GM19239 (cell line): Measurements from ENCODE around the gene RER1.
A peak's percentile ranks its signal among the peaks of the same experiment; 100 is the strongest.

Experiments
- DNase-seq: peaks from one replicate; pipeline ENCODE4 v3.0.0; 2011; ENCODE audit warnings: low spot score; ENCODE audit not compliant: insufficient read length
- FAIRE-seq: peaks from 2 replicates; lab custom pipeline; 2011; peaks lifted over from hg19 to GRCh38; lab: Jason Lieb, UNC

Gene RER1, protein sequence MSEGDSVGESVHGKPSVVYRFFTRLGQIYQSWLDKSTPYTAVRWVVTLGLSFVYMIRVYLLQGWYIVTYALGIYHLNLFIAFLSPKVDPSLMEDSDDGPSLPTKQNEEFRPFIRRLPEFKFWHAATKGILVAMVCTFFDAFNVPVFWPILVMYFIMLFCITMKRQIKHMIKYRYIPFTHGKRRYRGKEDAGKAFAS

DNA sequence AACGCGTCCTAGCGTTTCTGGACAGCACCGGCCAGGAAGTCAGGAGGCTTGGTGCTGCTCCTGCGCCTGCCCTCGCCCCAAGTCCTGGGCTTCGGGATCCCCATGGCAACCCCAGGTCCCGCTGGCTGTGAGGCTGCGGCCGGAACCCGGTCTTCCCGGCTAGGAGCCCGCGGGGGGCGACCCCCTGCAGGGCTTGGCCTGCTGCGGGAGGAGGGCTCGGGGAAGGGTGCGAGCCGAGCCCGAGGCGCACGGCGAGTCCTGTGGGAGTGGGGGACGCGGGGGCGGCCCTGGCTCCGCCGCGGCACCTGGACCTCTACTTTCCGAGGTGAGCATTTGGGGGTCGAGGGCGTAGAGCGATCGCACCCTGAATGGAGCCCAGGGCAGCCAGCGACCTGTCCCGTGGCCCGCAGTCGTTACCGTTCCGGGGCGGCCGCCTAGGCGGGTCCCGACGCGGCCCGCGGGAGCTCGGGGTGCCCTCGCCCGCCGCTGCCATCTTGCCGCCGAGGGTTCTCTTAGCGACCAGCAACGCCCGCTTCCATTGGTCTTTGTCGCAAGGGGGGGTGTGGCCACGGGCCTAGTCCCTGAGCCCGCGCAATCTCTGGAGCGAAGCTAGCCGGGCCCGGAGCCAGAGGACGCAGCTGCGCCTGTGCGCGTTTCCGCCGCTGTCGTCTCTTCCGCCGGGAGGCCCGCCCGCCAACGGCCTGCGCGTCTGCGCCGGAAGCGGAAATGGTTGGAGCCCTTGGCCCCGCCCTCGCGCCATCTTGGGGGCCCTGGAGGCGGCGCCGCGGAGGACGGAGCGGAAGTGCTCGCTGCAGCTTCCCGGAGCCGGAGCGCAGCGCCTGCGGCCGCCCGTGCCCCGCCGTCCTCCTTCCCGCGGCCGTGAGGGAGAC, at the start of gene RER1, which contains the start of gene MORN1:
TSS of gene RER1 (plus strand) at position 801 of the 890 bp plus-strand sequence. CDS start 3,950 bp downstream, outside the sequence.
TSS of gene MORN1 (minus strand) at position 514 of the 890 bp plus-strand sequence. CDS start at position 493, 21 bp downstream.
- peak; percentile 99 for DNase-seq
- FAIRE-seq = peak; percentile 99

DNA sequence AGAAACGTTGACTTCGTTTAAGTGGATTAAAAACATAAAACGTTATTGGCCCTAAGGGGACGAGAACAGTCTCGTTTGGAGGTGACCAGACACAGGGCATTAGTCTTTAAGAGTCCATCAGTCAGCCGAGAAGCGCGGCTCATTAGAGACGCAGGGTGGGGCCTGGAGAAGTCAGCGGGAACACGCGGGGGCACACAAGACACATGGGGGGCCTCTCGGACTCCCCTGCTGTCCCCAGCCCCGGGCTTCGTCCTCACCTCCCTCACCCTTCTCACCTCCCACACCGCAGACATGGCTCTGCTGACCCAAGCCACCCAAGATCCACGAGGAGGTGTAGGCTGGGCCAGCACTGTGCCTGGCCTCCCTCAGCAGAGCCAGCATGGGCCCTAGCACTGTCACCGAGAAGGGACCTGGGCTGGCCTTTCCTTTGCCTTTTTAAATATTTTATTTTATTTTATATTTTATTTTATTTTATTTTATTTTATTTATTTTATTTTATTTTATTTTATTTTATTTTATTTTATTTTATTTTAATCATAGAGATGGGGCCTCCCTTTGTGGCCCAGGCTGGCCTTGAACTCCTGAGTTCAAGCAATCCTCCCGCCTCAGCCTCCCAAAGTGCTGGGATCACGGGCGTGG, 49.1 kb upstream of the RER1 start:
- no peak for DNase-seq
- no peak for FAIRE-seq

DNA sequence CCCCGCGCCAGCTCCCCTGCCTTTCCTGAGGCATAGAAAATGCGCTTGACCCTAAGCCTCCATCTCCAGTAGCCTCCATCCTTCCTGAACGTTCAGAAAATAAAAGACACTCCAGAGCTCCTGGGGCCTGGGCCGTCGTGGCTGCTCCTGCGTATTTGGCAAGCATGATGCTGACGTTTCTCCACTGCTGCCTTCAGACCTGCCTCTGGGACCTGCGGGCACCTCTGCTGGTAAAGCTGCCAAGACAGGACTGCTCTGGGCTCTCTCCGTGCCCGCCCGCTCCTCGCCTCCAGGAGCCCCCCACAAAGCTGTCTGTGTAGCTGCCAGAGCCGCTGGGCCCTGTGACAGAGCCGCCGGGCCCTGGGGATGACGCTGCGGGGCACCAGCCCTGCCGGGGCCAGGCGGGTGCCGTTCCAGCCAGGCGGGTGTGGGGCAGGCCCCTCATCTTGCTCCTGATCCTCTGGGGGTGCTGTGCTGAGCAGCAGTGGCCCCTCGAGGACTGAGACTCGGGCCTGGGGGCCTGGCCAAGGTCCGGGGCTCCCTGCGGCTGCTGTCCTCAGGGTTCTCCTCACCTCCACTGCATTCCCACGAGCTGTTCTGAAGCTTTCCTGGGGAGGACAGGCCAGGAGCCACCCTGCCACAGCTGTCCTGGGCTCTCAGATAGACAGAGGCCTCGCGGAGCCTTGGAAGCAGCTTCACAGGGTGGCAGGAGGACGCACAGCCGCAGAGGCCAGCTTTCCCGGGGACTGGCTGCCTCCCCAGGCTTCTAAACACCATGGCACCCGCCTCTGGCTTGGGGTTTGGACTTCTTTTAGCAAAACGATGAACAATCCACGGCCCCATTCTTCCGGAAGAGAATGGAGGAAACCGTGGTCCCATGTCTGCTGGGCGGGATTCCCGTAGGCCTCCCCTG, 48.4 kb upstream of the RER1 start:
- FAIRE-seq = no peak
- no peak for DNase-seq

DNA sequence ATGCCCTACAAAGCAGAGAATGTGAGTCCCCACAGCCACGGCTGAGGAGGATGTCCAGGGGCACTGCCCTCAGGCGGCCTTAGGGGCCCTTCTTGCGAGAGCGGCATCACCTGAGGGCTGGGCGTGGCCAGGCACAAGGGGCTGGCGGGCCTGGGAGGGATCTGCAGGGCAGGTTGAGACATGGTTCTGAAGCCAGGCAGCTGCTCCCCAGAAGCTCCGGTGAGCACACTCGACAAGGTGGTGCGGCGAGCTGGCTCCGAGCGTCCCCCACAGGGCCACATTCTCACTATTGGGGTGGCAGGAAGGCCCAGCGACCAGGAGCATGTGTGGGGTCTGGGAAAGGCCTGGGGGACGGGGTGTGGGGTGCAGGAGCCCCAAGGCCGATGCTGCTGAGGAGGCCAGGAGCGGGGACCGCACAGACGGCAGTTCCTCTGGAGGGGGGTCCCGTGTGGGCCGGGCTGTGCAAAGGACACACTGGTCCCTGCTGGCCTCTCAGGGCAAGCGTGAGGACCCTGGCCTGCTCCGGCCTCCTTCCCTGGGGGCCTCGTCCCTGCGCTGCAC, 47.4 kb upstream of the RER1 start:
- FAIRE-seq = no peak
- no peak for DNase-seq

DNA sequence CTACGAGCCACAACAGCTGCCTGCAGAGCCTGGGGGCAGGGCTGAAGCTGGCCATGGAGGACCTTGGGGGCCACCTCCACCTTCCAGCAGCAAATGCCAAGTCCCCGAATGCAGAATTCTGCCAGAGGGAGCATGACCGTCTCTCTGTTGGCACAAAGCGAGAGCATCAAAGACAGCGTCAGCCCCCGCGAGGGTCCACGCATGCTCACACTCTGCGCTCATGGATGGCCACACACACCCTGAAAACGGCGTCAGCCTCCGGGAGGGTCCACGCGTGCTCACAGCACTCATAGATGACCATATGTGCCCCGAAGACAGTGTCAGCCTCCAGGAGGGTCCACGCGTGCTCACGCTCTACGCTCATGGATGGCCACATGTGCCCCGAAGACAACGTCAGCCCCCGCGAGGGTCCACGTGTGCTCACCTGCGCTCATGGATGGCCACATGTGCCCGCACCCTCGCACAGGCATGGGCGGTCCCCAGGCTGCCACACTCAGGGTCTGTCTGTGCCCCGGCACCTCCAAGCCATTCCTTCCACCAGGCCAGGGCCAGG, 46.8 kb upstream of the RER1 start:
- FAIRE-seq (no peak), DNase-seq (no peak)

DNA sequence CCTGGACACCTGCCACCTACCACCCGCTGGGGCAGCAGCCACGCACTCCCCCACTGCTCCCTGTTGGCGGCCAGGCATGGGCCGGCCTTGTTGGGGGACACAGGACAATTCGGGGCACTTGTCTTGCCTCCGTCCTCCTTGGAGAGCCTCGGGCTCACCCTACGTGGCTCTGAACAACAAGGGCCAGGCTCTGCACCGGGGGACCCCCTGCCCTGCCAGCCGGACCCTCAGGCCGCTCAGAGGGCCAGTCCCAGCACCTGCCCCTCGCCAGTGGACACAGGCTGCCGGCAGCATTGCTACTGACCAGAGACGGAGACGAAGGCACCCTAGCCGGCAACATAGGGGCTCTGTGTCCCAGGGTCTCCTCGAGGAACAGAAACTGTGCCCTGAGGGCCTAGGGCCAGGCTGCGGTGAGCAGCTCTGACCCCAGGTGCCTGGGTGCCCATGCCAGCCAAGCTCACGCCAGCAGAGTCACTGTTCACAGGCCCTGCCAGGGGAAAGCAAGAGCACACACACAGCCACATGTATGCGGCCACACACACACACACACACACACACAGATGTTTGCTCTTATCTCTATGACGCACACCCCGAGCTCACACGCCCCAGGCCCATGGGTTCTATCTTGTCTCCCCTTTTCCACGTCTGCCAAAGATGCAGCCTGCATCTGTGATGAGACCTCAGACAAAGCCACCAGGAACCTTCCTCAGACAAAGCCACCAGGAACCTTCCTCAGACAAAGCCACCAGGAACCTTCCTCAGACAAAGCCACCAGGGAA, 46.2 kb upstream of the RER1 start:
- FAIRE-seq (no peak), DNase-seq (no peak)

DNA sequence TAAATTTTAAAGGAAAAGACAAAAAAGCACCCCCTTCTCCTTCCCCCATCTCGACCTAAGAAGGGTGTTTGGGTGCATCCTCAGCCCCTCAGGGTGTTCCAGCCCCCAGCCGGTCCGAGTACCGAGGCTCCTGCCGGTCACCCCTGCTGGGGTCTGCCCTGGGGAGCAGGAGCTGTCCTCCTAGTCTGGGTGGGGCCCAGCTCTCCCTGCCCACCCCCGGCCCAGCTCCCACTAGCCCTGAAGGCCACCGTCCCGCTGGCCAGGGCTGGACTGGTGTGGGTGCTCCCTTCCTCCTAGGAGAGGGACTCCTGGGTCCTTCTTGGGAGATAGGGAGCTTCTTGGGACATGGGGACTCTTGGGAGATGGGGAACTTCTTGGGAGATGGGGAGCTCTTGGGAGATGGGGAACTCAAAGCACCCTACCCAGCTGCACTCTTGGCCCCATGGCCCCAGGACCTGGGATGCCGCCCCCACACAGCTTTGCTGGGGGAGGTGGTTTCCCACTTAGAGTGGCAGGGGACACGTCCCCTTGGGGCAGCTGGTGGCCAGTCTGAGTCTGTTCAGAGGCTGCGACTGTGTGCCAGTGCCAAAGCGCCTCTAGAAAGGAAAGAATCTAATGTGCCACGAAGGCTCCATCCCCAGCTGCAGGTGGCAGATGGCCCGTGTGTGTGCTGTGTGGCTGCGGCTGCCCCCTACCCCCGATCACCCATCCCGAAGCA, 44.8 kb upstream of the RER1 start:
- no peak for FAIRE-seq
- no peak for DNase-seq

DNA sequence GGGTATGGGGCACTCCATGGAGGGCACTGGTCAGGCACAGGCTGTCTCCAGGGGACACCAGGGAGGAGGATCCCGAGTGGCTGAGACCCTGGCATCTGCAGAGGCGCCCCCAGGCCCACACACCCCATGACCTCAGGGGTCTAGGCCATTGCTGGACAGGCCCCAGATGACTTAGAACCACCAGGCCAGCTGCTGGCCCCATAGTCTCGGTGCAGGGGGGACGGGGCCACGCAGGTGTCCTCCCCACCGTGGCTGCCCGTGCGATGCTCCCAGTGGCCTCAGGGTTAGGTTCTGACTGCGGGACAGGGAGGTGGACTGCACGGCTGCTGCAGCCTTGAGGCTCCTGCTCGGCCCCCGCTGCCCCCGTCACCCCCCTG, 44.2 kb upstream of the RER1 start:
- DNase-seq = no peak
- FAIRE-seq = no peak

DNA sequence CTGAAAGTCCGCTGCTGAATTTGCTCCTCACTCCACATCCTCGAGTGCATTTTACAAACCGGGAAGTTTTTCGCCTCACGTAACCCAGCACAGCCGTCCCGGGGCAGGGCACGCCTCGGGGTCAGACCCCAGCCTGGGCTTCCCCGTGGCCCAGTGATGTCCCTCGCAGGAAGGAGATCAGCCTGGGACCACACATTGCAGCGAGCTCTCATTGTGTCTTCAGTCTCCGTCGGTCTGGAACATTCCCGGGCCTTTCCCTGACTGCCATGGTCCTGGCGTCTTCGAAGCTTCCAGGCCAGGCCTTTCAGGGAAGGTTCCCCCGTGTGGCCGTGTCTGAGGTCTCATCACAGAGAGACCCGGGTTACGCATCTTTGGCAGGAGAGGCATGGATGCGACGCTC, 43.7 kb upstream of the RER1 start:
- no peak for FAIRE-seq
- DNase-seq = no peak

DNA sequence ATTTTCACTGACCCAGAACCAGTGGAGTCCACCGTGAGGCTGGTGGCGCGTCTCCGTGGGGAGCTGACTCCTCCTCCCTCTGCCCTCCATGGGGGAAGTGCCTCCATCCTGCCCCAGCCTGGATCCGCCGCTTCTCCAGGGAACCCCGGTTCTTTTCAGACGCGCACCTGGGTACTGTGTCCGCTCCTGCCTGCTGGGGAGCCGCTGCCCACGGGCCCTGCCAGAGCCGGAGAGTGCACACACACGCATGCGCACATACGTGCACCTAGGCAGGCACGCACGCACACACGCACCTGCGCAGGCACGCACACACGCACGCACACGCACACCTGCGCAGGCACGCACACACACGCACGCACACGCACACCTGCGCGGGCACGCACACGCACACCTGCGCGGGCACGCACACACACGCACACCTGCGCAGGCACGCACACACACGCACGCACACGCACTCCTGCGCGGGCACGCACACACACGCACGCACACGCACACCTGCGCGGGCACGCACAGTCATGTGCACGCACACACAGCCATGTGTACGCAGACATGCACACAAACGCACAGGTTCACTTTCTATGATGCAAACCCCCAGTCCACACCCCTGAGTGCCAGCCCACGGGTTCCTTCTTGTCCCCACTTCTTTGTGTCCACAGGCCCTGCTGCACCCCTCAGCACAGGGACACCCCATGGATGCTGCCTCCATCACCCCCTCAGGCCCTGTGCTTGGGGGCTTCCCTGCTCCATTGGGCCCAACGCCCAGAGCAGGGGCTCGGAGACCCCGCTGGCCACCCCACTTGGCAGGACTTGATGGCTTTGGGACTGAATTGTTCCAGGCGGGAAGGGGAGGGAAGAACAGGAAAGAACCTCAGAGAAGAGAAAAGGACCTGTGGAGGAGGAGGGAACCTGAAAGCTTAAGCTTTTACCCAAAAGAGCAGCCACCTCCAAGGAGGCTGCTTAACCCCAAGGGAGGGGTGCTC, 43.0 kb upstream of the RER1 start:
- no peak for DNase-seq
- FAIRE-seq = no peak

DNA sequence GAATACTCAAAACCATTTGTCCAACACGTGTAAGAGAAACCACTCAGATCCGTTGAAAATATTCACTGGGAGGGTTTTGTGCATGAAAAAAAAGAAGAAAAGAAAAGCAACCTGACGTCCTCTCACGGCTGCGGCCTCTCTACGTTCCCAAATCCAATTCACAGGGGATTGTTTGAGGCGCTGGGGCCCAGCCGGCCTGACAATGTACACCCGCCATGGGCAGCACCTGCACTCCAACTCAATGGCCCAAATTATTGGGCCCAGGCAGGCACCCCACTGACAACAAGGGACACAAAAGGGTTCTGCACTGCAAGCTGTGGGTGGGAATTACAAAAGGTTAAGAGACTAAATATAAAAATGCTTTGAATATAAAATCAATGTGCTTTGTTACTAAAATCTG, 41.8 kb upstream of the RER1 start:
- FAIRE-seq = no peak
- no peak for DNase-seq

DNA sequence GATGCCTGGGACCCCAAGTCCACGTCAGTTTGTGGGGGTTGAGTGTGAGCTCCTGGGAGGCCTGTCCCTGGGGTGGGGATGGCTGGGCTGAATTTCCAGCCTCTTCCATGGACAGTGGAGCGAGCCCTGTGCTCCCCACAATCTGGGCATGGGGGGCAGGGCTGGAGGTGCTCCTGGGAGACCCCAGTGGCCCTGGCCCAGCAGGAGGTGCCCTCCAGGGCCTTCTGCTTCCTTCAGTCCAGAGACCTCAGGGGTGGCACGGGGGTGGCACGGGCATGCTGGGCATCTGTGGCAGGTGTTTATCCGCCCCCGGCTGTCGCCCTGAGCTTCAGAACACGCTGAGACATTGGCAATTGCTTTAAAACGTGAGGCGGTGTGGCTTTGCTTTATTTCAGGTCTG, 41.1 kb upstream of the RER1 start:
- no peak for DNase-seq
- no peak for FAIRE-seq

DNA sequence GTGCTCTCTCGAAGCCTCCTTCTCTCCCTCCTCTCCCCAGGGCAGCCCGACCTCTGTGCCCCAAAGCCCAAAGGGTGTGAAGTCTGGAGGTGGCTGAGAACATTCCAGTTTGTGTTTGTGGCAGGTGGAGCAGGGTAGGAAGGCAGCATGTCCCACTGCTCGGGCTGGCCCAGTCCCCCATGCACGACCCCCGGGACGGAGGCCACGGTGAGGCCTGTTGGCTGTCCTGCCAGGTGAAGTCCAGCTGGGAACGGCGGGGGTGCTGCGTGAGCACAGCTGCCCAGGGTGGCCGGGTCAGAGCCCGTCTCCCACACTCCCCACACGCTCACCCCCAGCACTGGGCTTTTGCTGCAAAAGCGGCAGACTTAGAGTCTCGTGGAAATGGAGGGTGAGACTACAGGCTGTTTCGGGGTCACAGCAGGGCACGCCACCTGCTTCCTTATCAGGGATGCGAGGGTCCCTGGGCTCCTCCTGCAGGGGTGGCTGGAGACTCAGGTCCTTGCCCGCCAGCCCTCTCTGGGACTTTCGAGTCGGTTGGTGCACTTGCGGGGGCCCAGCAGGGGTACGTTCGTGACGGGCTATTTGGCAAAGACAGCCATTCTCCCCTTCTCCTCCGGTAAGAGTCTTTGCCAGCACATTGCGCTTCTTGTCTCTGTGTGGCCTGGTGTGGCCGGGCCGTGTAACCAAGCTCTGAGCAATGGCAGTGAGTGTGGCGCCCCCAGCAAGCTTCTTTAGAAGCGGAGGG, 40.6 kb upstream of the RER1 start:
- DNase-seq (no peak), FAIRE-seq (no peak)

DNA sequence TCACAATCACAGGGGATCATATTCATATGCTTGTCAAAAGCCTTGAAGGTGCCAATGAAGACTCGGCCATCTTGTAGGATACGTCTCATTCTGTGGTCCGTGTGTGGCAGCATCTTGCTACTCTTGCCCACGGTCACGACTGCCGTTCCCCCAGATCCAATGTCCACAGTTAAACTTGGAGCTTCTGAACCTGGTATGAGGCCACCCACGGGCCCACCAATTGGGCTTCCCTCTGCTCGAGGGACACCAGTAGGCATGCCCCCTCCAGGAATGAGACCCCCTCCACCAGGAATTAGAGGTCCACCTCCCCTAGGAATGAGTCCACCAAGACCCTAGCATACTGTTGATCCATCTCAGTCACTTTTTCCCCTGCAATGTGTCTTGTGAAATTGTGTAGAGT, 39.9 kb upstream of the RER1 start:
- DNase-seq = no peak
- FAIRE-seq = no peak

DNA sequence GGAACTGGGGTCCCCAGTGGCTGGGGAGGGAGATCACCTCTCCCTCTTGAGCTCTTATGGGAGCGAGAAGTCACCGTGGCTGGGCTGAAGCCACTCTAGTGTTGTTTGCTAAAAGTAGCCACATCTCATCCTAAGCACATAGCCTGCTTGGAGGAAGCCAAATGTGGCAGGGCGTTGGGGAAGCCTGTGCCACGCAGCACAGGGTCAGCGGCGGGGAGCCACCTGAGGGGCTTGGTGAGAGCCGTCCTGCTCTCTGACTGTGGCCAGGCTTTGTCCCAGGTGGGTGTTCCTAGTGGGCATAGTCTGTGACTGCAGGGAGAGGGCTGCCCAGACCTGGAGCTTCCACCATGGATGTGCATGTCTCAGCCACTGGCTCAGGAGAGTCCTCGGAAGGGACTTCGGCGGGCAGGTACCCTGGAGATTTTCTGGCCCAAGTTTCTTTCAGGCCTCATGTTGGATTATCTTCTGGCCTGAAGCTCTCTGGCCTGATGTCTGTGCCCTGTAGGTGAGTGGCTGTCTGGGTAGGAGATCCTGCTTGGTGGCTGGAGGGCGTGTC, 39.2 kb upstream of the RER1 start:
- FAIRE-seq = no peak
- no peak for DNase-seq

DNA sequence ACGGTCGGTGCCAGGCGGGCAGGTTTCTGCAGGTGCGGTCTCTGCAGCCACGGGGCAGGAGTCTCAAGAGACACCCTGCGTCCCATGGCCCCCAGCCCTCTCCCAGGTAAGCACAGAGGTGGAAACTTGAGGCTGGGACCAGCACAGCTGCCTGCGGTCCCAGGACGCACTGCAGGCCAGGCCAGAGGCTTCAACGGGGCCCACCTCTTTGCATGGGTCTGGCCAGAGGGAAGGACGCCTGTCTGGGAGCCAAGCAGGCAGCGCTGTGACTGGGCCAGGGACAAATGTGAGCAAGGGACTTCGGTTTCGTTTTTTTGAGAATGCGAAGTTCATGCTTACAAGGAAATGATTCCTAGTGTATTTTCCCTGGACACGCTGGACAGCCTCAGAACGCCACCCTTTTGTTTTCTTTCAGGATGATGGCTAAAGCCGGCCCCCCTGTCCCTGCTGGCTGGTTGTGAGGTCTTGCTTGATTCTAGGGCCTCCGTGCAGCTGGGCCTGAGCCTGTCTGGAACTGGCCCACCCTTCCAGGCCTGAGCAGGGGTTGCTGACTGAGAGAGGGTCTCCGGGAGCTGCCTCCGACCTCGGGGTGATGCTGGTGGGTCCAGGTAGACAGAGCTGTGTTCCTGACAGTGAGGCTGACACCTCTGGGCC, 38.6 kb upstream of the RER1 start:
- no peak for FAIRE-seq

More for the DNA sequence above, 38.6 kb upstream of the RER1 start:
- no peak for DNase-seq
